ENCODE results near the gene ZNF669.

Gene ZNF669

DNA sequence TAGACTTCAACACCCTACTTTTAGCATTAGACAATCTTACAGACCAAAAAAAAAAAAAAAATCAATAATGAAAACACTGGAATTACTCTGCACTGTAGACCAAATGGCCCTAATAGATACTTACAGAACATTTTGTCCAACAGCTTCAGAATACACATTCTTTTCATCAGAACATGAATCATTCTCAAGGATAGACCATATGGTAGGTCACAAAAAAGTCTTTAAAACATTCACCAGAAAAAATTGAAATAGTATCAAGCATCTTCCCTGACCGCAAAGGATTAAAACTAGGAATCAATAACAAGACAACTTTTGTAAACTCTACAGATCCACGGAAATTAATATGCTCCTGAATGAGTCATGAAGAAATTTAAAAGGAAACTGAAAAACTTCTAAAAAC lies 48.1 kb downstream of the ZNF669 start:
- no peak for DNase-seq

DNA sequence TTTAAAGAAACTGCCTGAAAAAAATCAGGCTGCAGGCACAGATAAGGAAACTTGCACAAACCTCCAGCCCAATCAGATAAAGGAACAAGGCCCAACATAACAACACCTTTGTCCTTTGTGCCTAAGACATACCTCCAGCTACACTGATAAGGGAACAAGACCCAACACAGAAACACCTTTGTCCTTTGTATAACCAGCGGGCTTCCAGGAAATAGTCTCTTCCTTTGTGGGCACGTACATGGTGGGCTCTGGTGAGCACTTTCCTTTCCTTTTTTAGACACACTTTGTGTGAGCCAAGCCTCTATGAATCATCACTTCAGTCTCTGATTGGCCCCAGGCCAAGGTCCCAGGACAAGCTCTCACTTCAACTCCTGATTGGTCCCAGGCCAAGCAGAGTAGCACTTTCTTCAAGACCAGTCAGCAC lies 49.2 kb downstream of the ZNF669 start:
- DNase-seq = no peak
